Measurements from ENCODE around the gene PXDN. TPM values are rescaled to one million over a fixed set of nuclear protein-coding genes. Genes with fewer than 3 reads are reported as not detected.

PXDN gene
- total RNA-seq, 1 experiment from 2014 or later: 96.1 TPM

- no peak overlapping the region for H3K4me3 Mint-ChIP-seq (ENCODE audit: unreplicated experiment)
- CTCF ChIA-PET: interaction anchor here (0.6 to 3.2 kb wide), 22 partner anchors 10 to 817 kb away, joined by 3 to 63 read pairs (median 6); no protein-coding TSS in a partner anchor
- intact Hi-C loops (cut with micrococcal nuclease): no loop called here
- no peak overlapping the region for H3K27ac Mint-ChIP-seq (ENCODE audit: low read depth, unreplicated experiment)
- POLR2A ChIA-PET: interaction anchor here (1.2 kb wide), 1 partner anchor 214 kb away, joined by 3 read pairs; no protein-coding TSS in a partner anchor
- no peaks in the 10 kb centered on the region for H3K27me3 Mint-ChIP-seq (ENCODE audit: insufficient read depth, unreplicated experiment)
- no peak for DNase-seq (ENCODE audit: unreplicated experiment)
- TF ChIP-seq CTCF (IDR thresholded peaks at IDR 0.05; ENCODE audit: unreplicated experiment): no peak
- H3K9me3 Mint-ChIP-seq (ENCODE audit: unreplicated experiment): no peaks in the 10 kb centered on the region
- H3K36me3 Mint-ChIP-seq (ENCODE audit: insufficient read depth, unreplicated experiment): no peaks in the 10 kb centered on the region
- BruUV-seq (replicated peaks): no TSS peak
- no peaks in the 10 kb centered on the region for H3K4me1 Mint-ChIP-seq (ENCODE audit: insufficient read depth, unreplicated experiment)
These were observed 26.5 kb upstream of the PXDN start for GRCh38 chr2:1770566-1771380.

GRCh38 chr2:1769703-1770422, 25.5 kb upstream of the PXDN start:
- Mint-ChIP-seq H3K4me1 (ENCODE audit: insufficient read depth, unreplicated experiment) (no peaks in the 10 kb centered on the region), H3K9me3 (ENCODE audit: unreplicated experiment) (no peaks in the 10 kb centered on the region), H3K4me3 (ENCODE audit: unreplicated experiment) (no peak overlapping the region), H3K27me3 (ENCODE audit: insufficient read depth, unreplicated experiment) (no peaks in the 10 kb centered on the region), H3K27ac (ENCODE audit: low read depth, unreplicated experiment) (no peak overlapping the region), H3K36me3 (ENCODE audit: insufficient read depth, unreplicated experiment) (no peaks in the 10 kb centered on the region)
- TF ChIP-seq CTCF (IDR thresholded peaks at IDR 0.05; ENCODE audit: unreplicated experiment): peak; percentile 93
- no TSS peak for BruUV-seq (replicated peaks)
- POLR2A ChIA-PET: interaction anchor here (0.7 to 1.6 kb wide), 4 partner anchors 16 to 213 kb away, joined by 3 to 4 read pairs (median 3); no protein-coding TSS in a partner anchor
- CTCF ChIA-PET: interaction anchor here (0.6 to 3.2 kb wide), 40 partner anchors 9 to 1774 kb away, joined by 3 to 63 read pairs (median 4); no protein-coding TSS in a partner anchor
- peak; percentile 81 for DNase-seq (ENCODE audit: unreplicated experiment)
- intact Hi-C loops (cut with micrococcal nuclease): loop anchor here (2.0 to 10.0 kb wide), 4 partner anchors 47 to 1245 kb away; partner anchors contain the start of gene SNTG2

- H3K4me1 Mint-ChIP-seq (ENCODE audit: insufficient read depth, unreplicated experiment): no peaks in the 10 kb centered on the region
- CTCF ChIA-PET: interaction anchor here (2.0 to 3.2 kb wide), 8 partner anchors 10 to 216 kb away, joined by 8 to 63 read pairs (median 20); no protein-coding TSS in a partner anchor
- H3K27me3 Mint-ChIP-seq (ENCODE audit: insufficient read depth, unreplicated experiment): peaks cover 2% of the 10 kb centered on the region
- no TSS peak for BruUV-seq (replicated peaks)
- no peak for TF ChIP-seq CTCF (IDR thresholded peaks at IDR 0.05; ENCODE audit: unreplicated experiment)
- DNase-seq (ENCODE audit: unreplicated experiment): no peak
- no peak overlapping the region for H3K27ac Mint-ChIP-seq (ENCODE audit: low read depth, unreplicated experiment)
- intact Hi-C loops (cut with micrococcal nuclease): loop anchor here (2.0 to 10.0 kb wide), 4 partner anchors 49 to 1243 kb away; partner anchors contain the start of gene SNTG2
- no peaks in the 10 kb centered on the region for H3K9me3 Mint-ChIP-seq (ENCODE audit: unreplicated experiment)
- POLR2A ChIA-PET: no interaction called here
- H3K36me3 Mint-ChIP-seq (ENCODE audit: insufficient read depth, unreplicated experiment): no peaks in the 10 kb centered on the region
- H3K4me3 Mint-ChIP-seq (ENCODE audit: unreplicated experiment): no peak overlapping the region
These were observed 23.8 kb upstream of the PXDN start for GRCh38 chr2:1767939-1768691.
